Neural crest cell (in vitro differentiated cells): ENCODE data around the gene RNF141. TPM values are rescaled to one million over a fixed set of nuclear protein-coding genes. Genes with fewer than 3 reads are reported as not detected.

ENCODE experiments used
- DNase-seq: peaks from one replicate; pipeline ENCODE4 v3.0.0; 2021; ENCODE audit warnings: low read depth, mixed read lengths, low spot score
- H3K27ac Mint-ChIP-seq: one replicate; pipeline ENCODE4 v1.8.0; 2021; ENCODE audit warnings: mild to moderate bottlenecking, mixed read lengths; ENCODE audit not compliant: unreplicated experiment
- H3K27me3 Mint-ChIP-seq: 2 replicates; pipeline ENCODE4 v1.8.0; 2021; ENCODE audit warnings: low read depth, mild to moderate bottlenecking, mixed read lengths
- H3K36me3 Mint-ChIP-seq: 2 replicates; pipeline ENCODE4 v1.8.0; 2021; ENCODE audit warnings: low read depth, mild to moderate bottlenecking, mixed read lengths
- H3K4me1 Mint-ChIP-seq: 2 replicates; pipeline ENCODE4 v1.8.0; 2021; ENCODE audit warnings: mixed read lengths
- H3K4me3 Mint-ChIP-seq: one replicate; pipeline ENCODE4 v1.8.0; 2021; ENCODE audit warnings: mild to moderate bottlenecking, mixed read lengths
- H3K9me3 Mint-ChIP-seq: 2 replicates; pipeline ENCODE4 v1.8.0; 2021; ENCODE audit warnings: mixed read lengths
- CTCF ChIP-seq: fragments of 200-600 bp; sonication (generic); conservative IDR thresholded peaks from 2 replicates; pipeline ENCODE4 v1.5.0; 2021; ENCODE audit warnings: antibody characterized with exemption, mild to moderate bottlenecking
- total RNA-seq: library from RNA; stranded (reverse); gene quantifications from 2 replicates; pipeline ENCODE4 v1.2.1, GENCODE V29; 2021

The RNF141 gene
- total RNA-seq, 1 donor from 2014 or later: 33.0 TPM

- no peak overlapping the region for H3K4me3 Mint-ChIP-seq
- peaks cover 2% of the 10 kb centered on the region for H3K36me3 Mint-ChIP-seq
- H3K9me3 Mint-ChIP-seq: no peaks in the 10 kb centered on the region
- peaks cover 23% of the 10 kb centered on the region for H3K4me1 Mint-ChIP-seq
- no peak overlapping the region for H3K27ac Mint-ChIP-seq
- DNase-seq: no peak
- no peaks in the 10 kb centered on the region for H3K27me3 Mint-ChIP-seq
- no peak for TF ChIP-seq CTCF
Measured at GRCh38 chr11:10488121-10488933, 52.7 kb downstream of the RNF141 start.

- no peak for DNase-seq
- TF ChIP-seq CTCF: no peak
- H3K4me1 Mint-ChIP-seq: peaks cover 23% of the 10 kb centered on the region
- H3K27ac Mint-ChIP-seq: no peak overlapping the region
- no peaks in the 10 kb centered on the region for H3K9me3 Mint-ChIP-seq
- H3K36me3 Mint-ChIP-seq: peaks cover 2% of the 10 kb centered on the region
- H3K27me3 Mint-ChIP-seq: no peaks in the 10 kb centered on the region
- H3K4me3 Mint-ChIP-seq: no peak overlapping the region
Measured at GRCh38 chr11:10487002-10487647, 53.9 kb downstream of the RNF141 start.

- DNase-seq: no peak
- no peak overlapping the region for H3K4me3 Mint-ChIP-seq
- TF ChIP-seq CTCF: no peak
- no peak overlapping the region for H3K27ac Mint-ChIP-seq
- H3K4me1 Mint-ChIP-seq: peaks cover 21% of the 10 kb centered on the region
- H3K36me3 Mint-ChIP-seq: peaks cover under 1% of the 10 kb centered on the region
- H3K9me3 Mint-ChIP-seq: no peaks in the 10 kb centered on the region
- no peaks in the 10 kb centered on the region for H3K27me3 Mint-ChIP-seq
Measured at GRCh38 chr11:10486161-10486840, 54.7 kb downstream of the RNF141 start.

- peaks cover 14% of the 10 kb centered on the region for H3K4me1 Mint-ChIP-seq
- no peak overlapping the region for H3K4me3 Mint-ChIP-seq
- no peak for DNase-seq
Measured at GRCh38 chr11:10485646-10486045, 55.3 kb downstream of the RNF141 start.

More at GRCh38 chr11:10485646-10486045, 55.3 kb downstream of the RNF141 start:
- no peak for TF ChIP-seq CTCF
- H3K9me3 Mint-ChIP-seq: no peaks in the 10 kb centered on the region
- no peak overlapping the region for H3K27ac Mint-ChIP-seq
- no peaks in the 10 kb centered on the region for H3K36me3 Mint-ChIP-seq
- H3K27me3 Mint-ChIP-seq: no peaks in the 10 kb centered on the region
